Stimulated activated naive B cell treated with anti-CD40 and anti-IgM and Interleukin-4, amounts not matched to agents 10 μg/mL and 1 μg/mL and 100 μg/mL, for 72 hours (primary cell): ENCODE results near the gene FAM210A.

Experiments
- ATAC-seq, 2 donors: fragments of 150-1000 bp; cut with Tn5 transposase; replicated peaks; 2 replicates each; pipeline ENCODE4 v1.10.0; 2021; ENCODE audit warnings: moderate library complexity in 1 of 2
- DNase-seq: peaks from one replicate; pipeline ENCODE4 v3.0.0; 2021
- H3K27ac Mint-ChIP-seq: one replicate; pipeline ENCODE4 v1.8.0; 2022; ENCODE audit warnings: mild to moderate bottlenecking, mixed read lengths
- H3K27me3 Mint-ChIP-seq, 2 donors: one replicate each; pipeline ENCODE4 v1.8.0; 2022; ENCODE audit warnings: mixed read lengths in 2 of 2
- H3K36me3 Mint-ChIP-seq, 2 donors: one replicate each; pipeline ENCODE4 v1.8.0; 2022; ENCODE audit warnings: mixed read lengths in 2 of 2, mild to moderate bottlenecking in 1 of 2
- H3K4me1 Mint-ChIP-seq, 2 donors: one replicate each; pipeline ENCODE4 v1.8.0; 2022; ENCODE audit warnings: mixed read lengths in 2 of 2, mild to moderate bottlenecking in 1 of 2
- H3K4me3 Mint-ChIP-seq, 2 donors: one replicate each; pipeline ENCODE4 v1.8.0; 2022; ENCODE audit warnings: mild to moderate bottlenecking in 2 of 2, mixed read lengths in 2 of 2, moderate library complexity in 1 of 2
- H3K9me3 Mint-ChIP-seq, 2 donors: one replicate each; pipeline ENCODE4 v1.8.0; 2022; ENCODE audit warnings: mixed read lengths in 2 of 2, mild to moderate bottlenecking in 1 of 2

Gene FAM210A

DNA sequence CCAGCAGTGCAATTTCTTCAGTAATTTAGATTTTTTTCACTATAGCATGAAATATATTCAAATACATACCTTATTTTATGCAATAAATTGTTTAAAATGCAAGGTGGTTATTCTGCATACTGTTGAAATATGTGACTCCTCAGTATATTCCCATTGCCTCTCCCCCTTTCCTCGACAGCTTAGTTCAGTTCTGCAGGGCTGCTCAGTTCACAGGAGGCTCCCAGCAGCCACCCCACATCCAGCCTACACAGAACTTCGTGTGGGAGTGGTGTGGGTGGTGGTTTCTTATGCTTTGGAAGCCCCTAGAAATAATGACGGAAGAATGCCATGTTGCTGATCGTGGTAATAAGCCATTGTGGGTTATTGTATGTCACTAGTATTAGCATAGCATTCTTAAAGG is 79.7 kb downstream of the FAM210A start:
- peaks cover 17 to 23% of the 10 kb centered on the region in 2 donors for H3K36me3 Mint-ChIP-seq
- no peak for DNase-seq
- peaks cover 2 to 4% of the 10 kb centered on the region in 2 donors for H3K4me1 Mint-ChIP-seq
- no peaks in the 10 kb centered on the region for H3K27me3 Mint-ChIP-seq
- no peak overlapping the region for H3K4me3 Mint-ChIP-seq
- no peak for ATAC-seq
- no peaks in the 10 kb centered on the region for H3K9me3 Mint-ChIP-seq
- no peak overlapping the region for H3K27ac Mint-ChIP-seq

DNA sequence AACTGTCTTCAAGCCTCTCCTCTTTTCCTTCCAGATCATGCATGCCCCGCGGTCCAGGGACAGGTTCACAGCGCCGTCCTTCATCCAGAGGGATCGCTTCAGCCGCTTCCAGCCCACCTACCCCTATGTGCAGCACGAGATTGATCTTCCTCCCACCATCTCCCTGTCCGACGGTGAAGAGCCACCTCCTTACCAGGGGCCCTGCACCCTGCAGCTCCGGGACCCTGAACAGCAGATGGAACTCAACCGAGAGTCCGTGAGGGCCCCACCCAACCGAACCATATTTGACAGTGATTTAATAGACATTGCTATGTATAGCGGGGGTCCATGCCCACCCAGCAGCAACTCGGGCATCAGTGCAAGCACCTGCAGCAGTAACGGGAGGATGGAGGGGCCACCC is 81.3 kb downstream of the FAM210A start:
- H3K27me3 Mint-ChIP-seq: no peaks in the 10 kb centered on the region
- H3K27ac Mint-ChIP-seq: no peak overlapping the region
- ATAC-seq: no peak
- no peak overlapping the region for H3K4me3 Mint-ChIP-seq
- no peak for DNase-seq
- no peaks in the 10 kb centered on the region for H3K9me3 Mint-ChIP-seq
- peaks cover 25 to 33% of the 10 kb centered on the region in 2 donors for H3K36me3 Mint-ChIP-seq
- peaks cover 2 to 10% of the 10 kb centered on the region in 2 donors for H3K4me1 Mint-ChIP-seq

DNA sequence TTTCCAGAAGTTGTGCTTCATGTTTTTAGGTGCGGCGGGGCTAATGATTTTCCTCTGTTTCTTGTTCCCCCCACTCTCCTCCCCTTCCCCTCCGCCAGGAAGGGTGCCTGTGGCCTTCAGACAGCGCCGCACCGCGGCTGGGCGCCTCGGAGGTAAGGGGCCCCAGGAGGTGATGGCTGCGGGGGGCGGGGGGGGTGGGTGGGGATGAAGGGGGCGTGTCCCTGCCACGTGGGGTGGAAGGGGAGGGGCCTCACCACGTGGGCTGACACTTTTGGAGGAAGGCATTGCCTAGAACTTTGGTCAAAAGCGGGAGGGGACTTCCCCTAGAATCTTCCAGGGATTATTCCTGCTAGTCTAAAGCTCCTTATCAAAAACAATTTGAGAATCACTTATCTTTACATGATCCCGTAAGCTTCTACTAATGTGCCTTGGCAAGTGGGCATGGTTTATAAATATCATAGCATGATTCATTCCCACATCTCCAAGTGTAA is 83.1 kb downstream of the FAM210A start:
- no peaks in the 10 kb centered on the region for H3K27me3 Mint-ChIP-seq
- H3K9me3 Mint-ChIP-seq: no peaks in the 10 kb centered on the region
- H3K4me1 Mint-ChIP-seq: peaks cover 0 to 6% of the 10 kb centered on the region in 2 donors
- H3K4me3 Mint-ChIP-seq: no peak overlapping the region
- DNase-seq (no peak), ATAC-seq (no peak)
- H3K27ac Mint-ChIP-seq: no peak overlapping the region
- peaks cover 27 to 36% of the 10 kb centered on the region in 2 donors for H3K36me3 Mint-ChIP-seq

DNA sequence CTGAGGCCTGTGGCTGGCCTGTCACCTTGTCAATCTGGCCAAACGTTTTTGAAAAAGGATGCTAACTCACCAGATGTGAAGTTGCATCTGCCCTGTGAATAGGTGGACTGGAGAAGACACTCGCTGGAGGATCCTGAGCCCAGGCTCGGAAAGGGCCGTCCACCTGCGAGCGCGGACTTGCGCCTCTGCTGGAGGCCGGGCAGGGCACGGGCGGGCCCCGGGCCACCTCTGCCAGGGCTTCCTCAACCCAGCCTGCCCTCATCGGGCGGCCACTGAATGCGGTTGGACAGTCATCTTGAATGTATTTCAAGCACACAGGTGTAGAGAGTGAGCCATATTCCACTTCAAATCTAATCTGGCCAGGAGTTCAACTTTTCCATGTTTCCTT is 83.9 kb downstream of the FAM210A start:
- no peak for ATAC-seq
- H3K27me3 Mint-ChIP-seq: no peaks in the 10 kb centered on the region
- no peak overlapping the region for H3K27ac Mint-ChIP-seq
- peaks cover 31 to 32% of the 10 kb centered on the region in 2 donors for H3K36me3 Mint-ChIP-seq
- DNase-seq: no peak
- H3K9me3 Mint-ChIP-seq: no peaks in the 10 kb centered on the region
- H3K4me3 Mint-ChIP-seq: no peak overlapping the region
- peaks cover 0 to 6% of the 10 kb centered on the region in 2 donors for H3K4me1 Mint-ChIP-seq

DNA sequence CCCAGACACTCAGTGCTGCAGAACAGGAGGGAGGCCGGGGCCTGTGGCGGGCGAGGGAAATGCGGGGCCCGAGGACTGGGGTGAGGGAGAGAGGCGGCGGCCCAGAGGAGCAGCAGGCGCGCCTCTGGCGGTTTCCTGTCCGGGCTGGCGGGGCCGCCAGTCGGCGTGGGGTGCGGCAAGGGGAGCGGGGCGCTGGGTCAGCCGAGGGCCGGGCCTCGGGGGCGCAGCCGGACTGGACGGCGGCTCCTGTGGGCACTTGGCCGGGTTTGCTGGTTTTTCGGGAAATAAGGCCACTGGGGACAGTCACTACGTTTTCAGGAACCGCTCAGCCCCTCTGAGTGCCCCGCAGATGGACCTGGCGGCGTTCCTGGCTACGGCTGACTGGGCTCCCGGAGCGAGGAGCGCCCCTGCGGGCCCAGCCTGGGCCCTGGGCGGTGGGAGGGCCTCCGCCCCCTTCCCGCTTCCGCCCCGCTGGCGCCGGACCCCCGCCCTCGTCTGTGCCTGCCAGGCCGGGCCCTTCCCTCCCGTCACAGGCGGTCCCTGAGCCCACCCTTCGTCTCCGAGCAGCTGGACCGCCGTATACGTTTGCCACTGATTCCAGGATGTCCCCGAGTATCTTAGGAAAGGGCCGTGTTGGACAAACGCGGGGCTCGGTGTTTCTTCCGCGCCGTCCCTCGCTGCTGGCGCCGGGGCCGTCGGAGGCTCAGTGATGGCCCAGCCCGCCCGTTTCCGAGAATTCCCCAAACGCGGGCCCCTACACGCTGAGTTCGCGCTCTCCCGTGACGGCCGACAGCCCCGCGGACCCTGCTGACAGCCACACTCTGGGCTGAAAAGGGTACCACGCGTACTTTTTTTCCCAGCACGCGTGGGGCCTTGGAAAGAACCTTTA is 84.6 kb downstream of the FAM210A start:
- Mint-ChIP-seq H3K36me3 (peaks cover 29 to 30% of the 10 kb centered on the region in 2 donors), H3K9me3 (no peaks in the 10 kb centered on the region), H3K27ac (no peak overlapping the region), H3K4me1 (peaks cover 0 to 6% of the 10 kb centered on the region in 2 donors), H3K27me3 (no peaks in the 10 kb centered on the region), H3K4me3 (no peak overlapping the region)
- DNase-seq: no peak
- no peak for ATAC-seq

DNA sequence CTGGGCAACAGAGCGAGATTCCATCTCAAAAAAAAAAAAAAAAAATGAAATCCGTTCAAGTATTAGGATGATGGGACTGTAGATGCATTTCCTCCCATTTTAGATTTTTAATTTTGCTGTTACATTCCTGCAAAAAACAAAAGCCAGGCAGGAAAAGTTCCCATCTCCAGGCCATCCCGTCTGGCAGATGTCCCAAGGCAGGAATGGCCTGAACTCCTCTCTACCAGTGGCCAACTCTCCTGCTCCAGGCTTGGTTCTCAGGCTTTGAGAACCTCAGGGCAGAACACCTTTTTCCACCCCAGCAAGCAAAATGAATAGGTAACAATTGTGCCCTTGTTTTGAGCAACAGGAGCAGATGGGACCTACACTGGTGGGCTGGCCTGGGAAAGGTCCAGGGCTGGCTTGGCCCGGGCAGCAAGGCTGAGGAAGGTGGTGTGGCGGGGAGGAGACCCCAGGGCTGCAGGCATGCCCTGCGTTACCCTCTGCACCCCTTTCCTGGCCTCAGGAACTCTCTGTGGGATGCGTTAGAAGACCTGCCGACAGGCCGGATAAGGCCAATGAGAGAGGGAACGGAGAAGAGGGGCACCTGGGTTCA is 86.0 kb downstream of the FAM210A start:
- Mint-ChIP-seq H3K27ac (no peak overlapping the region), H3K4me1 (peaks cover 0 to 6% of the 10 kb centered on the region in 2 donors), H3K27me3 (no peaks in the 10 kb centered on the region), H3K36me3 (peaks cover 28% of the 10 kb centered on the region in 2 donors), H3K9me3 (no peaks in the 10 kb centered on the region), H3K4me3 (no peak overlapping the region)
- ATAC-seq (no peak), DNase-seq (no peak)

DNA sequence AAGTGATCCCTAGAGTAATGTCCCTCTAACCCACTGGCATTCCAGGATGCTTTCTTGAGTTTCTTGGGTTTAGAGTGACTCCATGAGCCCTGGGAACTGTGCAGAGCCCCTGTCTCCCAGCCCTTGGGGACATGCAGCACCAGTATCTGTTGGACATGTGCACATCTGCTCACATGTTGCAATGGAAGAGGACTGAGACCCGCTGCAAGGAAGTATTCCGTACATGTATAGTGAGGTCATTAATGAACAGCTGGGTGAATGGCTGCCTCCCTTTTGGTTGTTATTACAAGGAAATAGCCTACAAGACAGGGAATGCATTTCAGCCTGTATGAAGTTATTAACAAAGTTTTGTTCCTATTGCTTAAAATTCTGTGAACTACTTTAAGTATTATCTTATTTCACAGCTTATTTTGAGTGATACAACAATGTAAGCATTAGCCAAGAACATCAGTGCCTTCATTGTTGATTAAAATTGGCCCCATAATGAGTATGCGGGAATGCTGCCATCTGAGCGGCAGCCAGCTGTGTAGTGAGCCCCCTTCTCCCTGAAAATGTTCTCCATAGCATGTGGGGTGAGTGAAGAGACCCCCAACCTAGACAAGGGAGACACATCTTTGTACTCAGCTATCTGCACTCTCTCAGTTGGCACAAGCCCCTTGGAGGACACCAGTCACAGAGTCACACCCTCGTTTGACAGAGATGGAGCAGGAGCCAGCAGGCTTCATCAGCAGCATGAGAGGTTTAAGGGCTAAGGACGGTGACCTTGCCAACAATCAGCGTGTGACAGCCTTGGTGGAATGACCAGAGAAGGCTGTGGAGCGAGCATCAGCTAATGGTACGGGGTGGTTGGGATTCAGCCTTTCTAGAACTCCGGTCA is 87.4 kb downstream of the FAM210A start:
- no peaks in the 10 kb centered on the region for H3K9me3 Mint-ChIP-seq
- ATAC-seq: no peak
- no peak for DNase-seq
- H3K4me3 Mint-ChIP-seq: no peak overlapping the region
- H3K36me3 Mint-ChIP-seq: peaks cover 24 to 26% of the 10 kb centered on the region in 2 donors
- H3K27ac Mint-ChIP-seq: no peak overlapping the region
- H3K27me3 Mint-ChIP-seq: no peaks in the 10 kb centered on the region
- H3K4me1 Mint-ChIP-seq: peaks cover 0 to 6% of the 10 kb centered on the region in 2 donors

DNA sequence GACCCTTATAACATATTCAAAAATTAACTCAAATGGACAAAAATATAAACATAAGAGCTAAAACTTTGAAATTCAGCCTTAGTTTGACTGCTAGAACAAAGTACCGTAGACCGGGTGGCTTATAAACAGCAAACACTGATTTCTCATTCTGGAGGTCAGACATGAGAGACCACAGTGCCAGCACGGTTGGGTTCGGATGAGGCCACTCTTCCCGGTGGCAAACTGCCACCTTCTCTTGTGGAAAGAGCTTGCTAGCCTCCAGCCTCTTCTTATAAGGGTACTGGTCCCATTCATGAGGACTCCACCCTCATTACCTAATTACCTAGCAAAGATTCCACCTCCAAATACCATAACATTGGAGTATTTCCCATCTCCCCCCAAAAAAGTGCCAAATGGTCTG is 91.3 kb downstream of the FAM210A start:
- Mint-ChIP-seq H3K36me3 (peaks cover 18 to 40% of the 10 kb centered on the region in 2 donors), H3K4me1 (peaks cover 2 to 5% of the 10 kb centered on the region in 2 donors), H3K27me3 (no peaks in the 10 kb centered on the region), H3K27ac (no peak overlapping the region), H3K9me3 (no peaks in the 10 kb centered on the region), H3K4me3 (no peak overlapping the region)
- ATAC-seq (no peak), DNase-seq (no peak)

DNA sequence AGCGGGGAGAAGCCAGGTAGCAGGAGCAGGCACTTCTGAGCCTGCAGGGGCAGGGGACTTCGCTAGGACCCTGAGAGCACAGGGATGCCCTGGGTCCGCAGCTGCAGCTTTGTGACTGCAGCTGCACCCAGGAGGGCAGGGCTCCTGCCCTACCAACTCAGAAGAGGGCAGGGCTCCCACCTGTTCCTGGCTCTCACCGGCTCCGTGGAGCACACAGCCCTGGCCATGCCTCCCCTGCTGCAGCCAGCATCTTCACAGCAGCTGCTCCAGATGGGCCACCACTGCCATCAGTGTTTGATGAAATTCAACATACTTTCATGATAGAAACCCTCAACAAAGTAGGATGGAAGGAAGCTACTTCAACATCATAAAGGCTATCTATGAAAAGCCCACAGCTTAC is 92.7 kb downstream of the FAM210A start:
- no peak overlapping the region for H3K27ac Mint-ChIP-seq
- peaks cover 12 to 16% of the 10 kb centered on the region in 2 donors for H3K4me1 Mint-ChIP-seq

DNA sequence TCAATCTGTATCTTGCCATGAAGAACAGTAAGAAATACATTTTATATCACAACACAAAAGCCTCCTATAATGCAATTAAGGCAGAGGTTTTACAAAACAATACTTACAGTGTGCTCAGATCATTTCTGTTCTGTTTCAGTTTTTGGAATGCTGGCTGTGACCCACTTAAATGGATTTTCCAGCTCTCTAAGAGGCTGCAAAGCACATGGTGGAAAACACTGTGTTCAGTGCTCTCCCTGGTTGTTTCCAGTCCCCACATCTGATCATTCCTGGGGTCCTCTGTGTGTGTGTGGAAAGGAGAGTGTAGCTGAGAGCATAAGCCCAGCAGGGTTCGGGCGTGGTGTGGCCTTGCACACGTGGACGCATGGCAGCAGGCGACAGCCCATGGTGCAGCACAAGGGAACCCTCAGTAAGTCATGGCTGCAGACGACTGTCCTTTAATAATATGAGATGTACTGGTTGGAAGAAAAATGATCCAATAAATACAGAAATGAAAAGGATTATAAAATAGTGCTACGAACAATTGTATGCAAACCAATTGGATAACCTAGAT is 95.6 kb downstream of the FAM210A start:
- H3K36me3 Mint-ChIP-seq: peaks cover 28 to 56% of the 10 kb centered on the region in 2 donors
- H3K4me1 Mint-ChIP-seq: peaks cover 23 to 44% of the 10 kb centered on the region in 2 donors
- DNase-seq (no peak), ATAC-seq (no peak)
- no peaks in the 10 kb centered on the region for H3K27me3 Mint-ChIP-seq
- H3K4me3 Mint-ChIP-seq: no peak overlapping the region
- no peaks in the 10 kb centered on the region for H3K9me3 Mint-ChIP-seq
- H3K27ac Mint-ChIP-seq: no peak overlapping the region

More for the DNA sequence above, 92.7 kb downstream of the FAM210A start:
- H3K4me3 Mint-ChIP-seq: no peak overlapping the region
- peaks cover 17 to 44% of the 10 kb centered on the region in 2 donors for H3K36me3 Mint-ChIP-seq
- DNase-seq (no peak), ATAC-seq (no peak)
- H3K27me3 Mint-ChIP-seq: no peaks in the 10 kb centered on the region
- no peaks in the 10 kb centered on the region for H3K9me3 Mint-ChIP-seq

DNA sequence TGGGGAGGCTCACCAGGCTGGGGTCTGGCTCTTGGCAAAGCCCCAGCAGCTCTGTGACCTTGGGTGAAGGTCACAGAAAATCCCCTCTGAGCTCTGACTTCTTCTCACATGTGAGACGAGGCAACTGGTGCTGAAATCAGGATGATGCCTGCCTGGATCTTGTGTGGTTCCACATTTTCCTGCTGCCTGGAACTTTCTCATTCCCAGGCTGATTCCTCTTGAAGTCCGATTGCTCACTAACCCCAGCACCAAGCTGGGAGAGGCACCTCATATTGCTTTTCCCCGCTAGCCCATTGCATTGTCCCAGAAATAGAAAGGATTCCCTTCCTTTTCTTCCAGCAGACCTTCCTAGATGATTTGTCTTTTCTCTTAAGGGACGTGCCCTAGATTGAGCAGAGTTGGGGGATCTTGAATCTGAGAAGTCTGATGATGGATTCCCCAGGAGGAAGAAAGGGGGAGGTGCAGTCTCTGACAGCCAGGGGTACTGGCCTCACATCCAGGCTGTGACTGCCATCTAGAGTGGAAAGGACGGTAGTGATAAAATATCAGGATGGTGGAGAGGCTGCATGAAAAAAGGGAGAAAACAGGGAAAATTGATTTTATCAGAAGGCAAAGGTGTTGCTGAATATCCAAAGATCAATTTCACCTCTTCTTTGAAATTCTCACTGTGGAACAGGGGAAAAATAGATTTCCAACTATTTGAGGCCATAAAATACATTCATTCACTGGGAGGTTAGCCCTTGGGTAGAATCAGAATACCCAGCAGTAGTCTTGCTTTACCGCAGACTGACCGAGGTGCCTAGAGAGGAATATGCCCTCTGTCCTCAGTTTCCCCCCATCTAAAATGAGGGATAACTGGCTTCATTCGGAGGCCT is 96.3 kb downstream of the FAM210A start:
- Mint-ChIP-seq H3K36me3 (peaks cover 27 to 54% of the 10 kb centered on the region in 2 donors), H3K4me1 (peaks cover 26 to 45% of the 10 kb centered on the region in 2 donors), H3K27ac (peak overlapping the region; percentile 86), H3K27me3 (no peaks in the 10 kb centered on the region), H3K4me3 (peak overlapping the region in 1 of 2 donors; percentile 57), H3K9me3 (no peaks in the 10 kb centered on the region)
- DNase-seq (peak; percentile 48), ATAC-seq (peak; percentile 94 to 96)

DNA sequence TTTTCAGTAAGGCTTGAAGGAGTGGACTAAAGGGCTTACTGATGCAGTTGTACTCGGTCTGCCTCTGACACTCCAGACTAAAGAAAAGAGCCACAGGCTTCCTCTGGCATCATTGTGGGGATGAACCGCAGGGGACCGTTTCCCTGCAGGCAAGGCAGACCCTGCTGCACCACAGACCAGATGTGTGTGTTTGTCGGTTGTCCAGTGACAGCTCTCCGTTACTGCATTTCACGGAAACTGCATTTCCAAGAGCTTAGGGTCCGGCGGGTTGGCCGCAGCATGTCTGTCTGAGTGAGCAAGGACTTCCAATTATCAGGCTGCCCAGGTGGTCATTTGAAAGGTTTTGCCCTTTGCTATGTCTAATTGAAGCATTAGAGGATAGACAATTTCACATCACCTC is 98.1 kb downstream of the FAM210A start:
- no peak overlapping the region for H3K27ac Mint-ChIP-seq
- no peak for DNase-seq
- H3K4me1 Mint-ChIP-seq: peaks cover 28 to 50% of the 10 kb centered on the region in 2 donors
- H3K9me3 Mint-ChIP-seq: no peaks in the 10 kb centered on the region
- no peaks in the 10 kb centered on the region for H3K27me3 Mint-ChIP-seq
- H3K36me3 Mint-ChIP-seq: peaks cover 27 to 64% of the 10 kb centered on the region in 2 donors
- no peak overlapping the region for H3K4me3 Mint-ChIP-seq
- no peak for ATAC-seq

DNA sequence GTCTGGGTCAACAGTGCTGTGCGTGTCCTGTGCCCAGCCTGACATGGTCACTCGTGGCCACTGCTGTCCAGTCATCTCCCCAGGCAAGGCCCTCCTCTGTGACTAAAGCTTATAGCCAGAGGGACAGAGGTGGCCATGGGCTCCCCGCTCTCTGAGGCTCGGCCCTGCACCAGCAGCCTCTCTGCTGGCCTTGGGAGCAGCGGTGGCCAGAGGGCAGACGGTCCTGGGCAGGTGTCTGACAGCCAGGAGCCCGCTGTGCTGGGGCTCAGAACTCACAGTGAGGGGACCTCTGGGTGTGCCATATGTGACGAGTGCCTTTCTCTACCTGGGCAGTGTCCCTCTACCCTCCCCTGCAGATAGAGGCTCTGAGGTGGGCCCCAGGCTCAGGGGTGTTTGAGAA is 98.7 kb downstream of the FAM210A start:
- peaks cover 28 to 56% of the 10 kb centered on the region in 2 donors for H3K4me1 Mint-ChIP-seq

More for the DNA sequence above, 98.7 kb downstream of the FAM210A start:
- ATAC-seq (no peak), DNase-seq (no peak)
- no peak overlapping the region for H3K4me3 Mint-ChIP-seq
- no peaks in the 10 kb centered on the region for H3K27me3 Mint-ChIP-seq
- no peaks in the 10 kb centered on the region for H3K9me3 Mint-ChIP-seq
- H3K36me3 Mint-ChIP-seq: peaks cover 29 to 65% of the 10 kb centered on the region in 2 donors
- no peak overlapping the region for H3K27ac Mint-ChIP-seq
